ENCODE measurements around the gene TRIAP1. TPM values are rescaled to one million over a fixed set of nuclear protein-coding genes. Genes with fewer than 3 reads are reported as not detected.

Gene TRIAP1
- polyA plus RNA-seq, 1 donor (not counting 4 experiments of a cell fraction or from before 2014, with no cell fraction given), result 71.1 TPM

DNA sequence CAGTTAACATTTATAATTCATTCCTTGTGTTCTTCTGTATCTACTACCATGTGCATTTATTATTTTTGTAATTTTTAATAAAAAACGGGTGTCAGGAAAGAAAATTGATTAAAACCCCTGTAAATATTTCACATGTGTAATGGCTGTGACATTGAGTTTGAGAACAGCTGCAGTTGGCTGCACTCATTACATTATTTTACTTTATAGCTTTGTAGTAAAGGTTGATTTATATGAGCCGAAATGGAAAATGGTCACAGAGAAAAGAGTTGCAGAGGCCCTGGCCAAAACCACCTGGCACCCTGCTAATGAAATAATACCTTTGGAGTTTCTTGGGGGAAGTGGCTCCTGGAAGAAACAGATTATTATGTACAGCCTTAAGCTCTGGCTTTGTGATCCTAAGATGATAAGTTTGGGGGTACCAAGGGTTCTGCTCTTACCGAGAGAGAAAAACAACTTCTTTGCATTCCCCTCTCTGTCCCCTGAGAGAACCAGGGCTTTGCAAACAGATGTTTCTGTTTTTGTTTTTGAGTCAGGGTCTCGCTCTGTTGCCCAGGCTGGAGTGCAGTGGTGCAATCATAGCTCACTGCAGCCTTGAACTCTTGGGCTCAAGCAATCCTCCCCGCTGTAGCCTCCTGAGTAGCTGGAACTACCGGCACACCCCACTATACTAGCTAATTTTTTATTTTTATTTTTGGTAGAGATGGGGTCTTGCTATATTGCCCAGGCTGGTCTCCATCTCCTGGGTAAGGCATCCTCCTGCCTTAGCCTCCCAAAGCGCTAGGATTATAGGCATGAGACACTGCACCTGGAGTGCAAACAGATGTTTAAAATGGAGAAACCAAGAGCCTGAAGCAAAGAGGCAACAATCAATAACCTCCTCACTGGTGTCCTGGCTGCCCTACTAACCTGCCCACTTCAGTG lies 40.0 kb upstream of the TRIAP1 start:
- Histone ChIP-seq H3K9me3 (ENCODE audit: control insufficient read depth, low read depth, low read length) (no peaks in the 10 kb centered on the region), H3K4me3 (ENCODE audit: control insufficient read depth in 2 of 3, extremely low read depth in 1 of 3, insufficient read depth in 2 of 3, low read depth in 1 of 3, low read length in 3 of 3) (no peak overlapping the region), H3K79me2 (ENCODE audit: control insufficient read depth, insufficient read depth, low read length) (peaks cover 2% of the 10 kb centered on the region), H3K9ac (ENCODE audit: control insufficient read depth, extremely low read depth, insufficient read depth, low read length) (no peak overlapping the region), H2AFZ (ENCODE audit: control insufficient read depth, low read length) (no peak overlapping the region), H3K4me2 (ENCODE audit: control insufficient read depth, extremely low read depth, insufficient read depth, low read depth, low read length) (no peak overlapping the region), H3K27me3 (ENCODE audit: control insufficient read depth, extremely low read depth, insufficient read depth, low read length) (no peaks in the 10 kb centered on the region), H3K9me1 (ENCODE audit: control insufficient read depth, extremely low read depth, insufficient read depth, low read length) (peaks cover 2% of the 10 kb centered on the region), H3K4me1 (ENCODE audit: control insufficient read depth, extremely low read depth, insufficient read depth, low read length) (no peaks in the 10 kb centered on the region), H4K20me1 (ENCODE audit: control insufficient read depth, extremely low read depth, insufficient read depth, low read length) (peaks cover 2% of the 10 kb centered on the region), H3K27ac (ENCODE audit: control insufficient read depth, insufficient read depth, low read length) (no peak overlapping the region), H3K36me3 (ENCODE audit: control insufficient read depth in 2 of 2, extremely low read depth in 1 of 2, insufficient read depth in 2 of 2, low read length in 2 of 2) (peaks cover 0 to 6% of the 10 kb centered on the region in 2 experiments)
- FAIRE-seq (no peak), DNase-seq (ENCODE audit: low read depth, low spot score) (no peak)
- TF ChIP-seq, protein P1, sequence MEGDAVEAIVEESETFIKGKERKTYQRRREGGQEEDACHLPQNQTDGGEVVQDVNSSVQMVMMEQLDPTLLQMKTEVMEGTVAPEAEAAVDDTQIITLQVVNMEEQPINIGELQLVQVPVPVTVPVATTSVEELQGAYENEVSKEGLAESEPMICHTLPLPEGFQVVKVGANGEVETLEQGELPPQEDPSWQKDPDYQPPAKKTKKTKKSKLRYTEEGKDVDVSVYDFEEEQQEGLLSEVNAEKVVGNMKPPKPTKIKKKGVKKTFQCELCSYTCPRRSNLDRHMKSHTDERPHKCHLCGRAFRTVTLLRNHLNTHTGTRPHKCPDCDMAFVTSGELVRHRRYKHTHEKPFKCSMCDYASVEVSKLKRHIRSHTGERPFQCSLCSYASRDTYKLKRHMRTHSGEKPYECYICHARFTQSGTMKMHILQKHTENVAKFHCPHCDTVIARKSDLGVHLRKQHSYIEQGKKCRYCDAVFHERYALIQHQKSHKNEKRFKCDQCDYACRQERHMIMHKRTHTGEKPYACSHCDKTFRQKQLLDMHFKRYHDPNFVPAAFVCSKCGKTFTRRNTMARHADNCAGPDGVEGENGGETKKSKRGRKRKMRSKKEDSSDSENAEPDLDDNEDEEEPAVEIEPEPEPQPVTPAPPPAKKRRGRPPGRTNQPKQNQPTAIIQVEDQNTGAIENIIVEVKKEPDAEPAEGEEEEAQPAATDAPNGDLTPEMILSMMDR (optimal IDR thresholded peaks at IDR 0.05 in 1 of 3, IDR thresholded peaks at IDR 0.05 in 1 of 3, conservative IDR thresholded peaks at IDR 0.05 in 1 of 3; ENCODE audit: extremely low read depth in 1 of 3, insufficient read depth in 2 of 3, low read length in 3 of 3), result no peak
- TF ChIP-seq EZH2 (IDR thresholded peaks at IDR 0.05; ENCODE audit: low read length), result no peak
- dilution Hi-C loops (cut with MboI; ENCODE audit: extremely low pct_ligation_motif_present, low sequenced_read_pairs), result no loop called here

DNA sequence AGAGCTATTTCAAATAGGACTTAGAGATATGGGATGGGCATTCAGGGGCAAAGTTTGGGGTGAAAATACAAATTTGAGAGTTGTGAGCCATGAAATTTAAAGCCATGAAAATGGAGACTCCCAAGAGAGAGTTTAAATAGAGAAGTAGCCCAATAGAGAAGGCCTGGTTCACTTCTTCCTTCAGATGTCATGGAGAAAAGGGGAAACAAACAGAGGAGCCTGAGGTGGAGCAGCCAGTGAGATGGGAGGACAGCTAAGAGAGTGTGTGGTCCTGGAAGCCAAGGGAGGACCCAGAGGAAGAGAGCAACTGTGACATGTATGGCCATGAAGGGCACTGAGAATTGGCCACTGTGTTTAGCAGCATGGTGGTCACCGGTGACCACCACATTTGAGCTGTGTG lies 37.4 kb upstream of the TRIAP1 start:
- no peak for TF ChIP-seq EZH2 (IDR thresholded peaks at IDR 0.05; ENCODE audit: low read length)
- TF ChIP-seq, protein P1 (optimal IDR thresholded peaks at IDR 0.05 in 1 of 3, IDR thresholded peaks at IDR 0.05 in 1 of 3, conservative IDR thresholded peaks at IDR 0.05 in 1 of 3; ENCODE audit: extremely low read depth in 1 of 3, insufficient read depth in 2 of 3, low read length in 3 of 3), result no peak

More for the DNA sequence above, 37.4 kb upstream of the TRIAP1 start:
- no peak for FAIRE-seq
- no peaks in the 10 kb centered on the region for H3K9me3 ChIP-seq (ENCODE audit: control insufficient read depth, low read depth, low read length)
- no peak overlapping the region for H3K4me3 ChIP-seq (ENCODE audit: control insufficient read depth in 2 of 3, extremely low read depth in 1 of 3, insufficient read depth in 2 of 3, low read depth in 1 of 3, low read length in 3 of 3)
- no peaks in the 10 kb centered on the region for H3K9me1 ChIP-seq (ENCODE audit: control insufficient read depth, extremely low read depth, insufficient read depth, low read length)
- no peak overlapping the region for H3K4me2 ChIP-seq (ENCODE audit: control insufficient read depth, extremely low read depth, insufficient read depth, low read depth, low read length)
- peaks cover 2% of the 10 kb centered on the region for H4K20me1 ChIP-seq (ENCODE audit: control insufficient read depth, extremely low read depth, insufficient read depth, low read length)
- H3K4me1 ChIP-seq (ENCODE audit: control insufficient read depth, extremely low read depth, insufficient read depth, low read length), result no peaks in the 10 kb centered on the region
- no peak overlapping the region for H3K27ac ChIP-seq (ENCODE audit: control insufficient read depth, insufficient read depth, low read length)
- H2AFZ ChIP-seq (ENCODE audit: control insufficient read depth, low read length), result no peak overlapping the region
- no peaks in the 10 kb centered on the region for H3K27me3 ChIP-seq (ENCODE audit: control insufficient read depth, extremely low read depth, insufficient read depth, low read length)
- dilution Hi-C loops (cut with MboI; ENCODE audit: extremely low pct_ligation_motif_present, low sequenced_read_pairs), result no loop called here
- H3K79me2 ChIP-seq (ENCODE audit: control insufficient read depth, insufficient read depth, low read length), result no peaks in the 10 kb centered on the region
- H3K36me3 ChIP-seq (ENCODE audit: control insufficient read depth in 2 of 2, extremely low read depth in 1 of 2, insufficient read depth in 2 of 2, low read length in 2 of 2), result no peaks in the 10 kb centered on the region
- H3K9ac ChIP-seq (ENCODE audit: control insufficient read depth, extremely low read depth, insufficient read depth, low read length), result no peak overlapping the region
- DNase-seq (ENCODE audit: low read depth, low spot score), result no peak
